ENCODE data around the gene PGAP1.

- TF ChIP-seq CTCF (IDR thresholded peaks at IDR 0.05 in 2 of 3, conservative IDR thresholded peaks at IDR 0.05 in 1 of 3; ENCODE audit: insufficient read depth in 2 of 3, low read depth in 1 of 3, low read length in 3 of 3), result no peak
- TF ChIP-seq SMARCC2 (IDR thresholded peaks at IDR 0.05; ENCODE audit: low read depth), result no peak
- no peak for TF ChIP-seq SMAD4 (CRISPR knock-in tag; conservative IDR thresholded peaks at IDR 0.05)
- no peak for TF ChIP-seq TEAD2 (tag; IDR thresholded peaks at IDR 0.05)
- no peak for TF ChIP-seq ZBTB7A (IDR thresholded peaks at IDR 0.05; ENCODE audit: borderline replicate concordance, control insufficient read depth, low read depth, low read length)
- no peak for TF ChIP-seq JUND (IDR thresholded peaks at IDR 0.05; ENCODE audit: borderline replicate concordance, low read depth, low read length)
- no peak for TF ChIP-seq JUND (tag; IDR thresholded peaks at IDR 0.05; ENCODE audit: borderline replicate concordance, low read depth, low read length)
- no peak for TF ChIP-seq SAFB (IDR thresholded peaks at IDR 0.05; ENCODE audit: borderline replicate concordance, low read depth, low read length)
- no peak for TF ChIP-seq ZBTB17 (CRISPR knock-in tag; IDR thresholded peaks at IDR 0.05)
- TF ChIP-seq POLR2AphosphoS2 (IDR thresholded peaks at IDR 0.05; ENCODE audit: low read length), result no peak
- no peak for TF ChIP-seq MAFK (IDR thresholded peaks at IDR 0.05; ENCODE audit: low read length)
- no peak for TF ChIP-seq FOSL1 (tag; conservative IDR thresholded peaks at IDR 0.05)
- no peak for TF ChIP-seq EZH2 (IDR thresholded peaks at IDR 0.05; ENCODE audit: borderline replicate concordance, low read depth, low read length)
- TF ChIP-seq ETV1 (tag; conservative IDR thresholded peaks at IDR 0.05; ENCODE audit: low read depth), result no peak
Measured at GRCh38 chr2:196876364-196876763, 50.1 kb downstream of the PGAP1 start.
